Measurements from ENCODE around the gene C1QTNF5.

The C1QTNF5 gene

DNA sequence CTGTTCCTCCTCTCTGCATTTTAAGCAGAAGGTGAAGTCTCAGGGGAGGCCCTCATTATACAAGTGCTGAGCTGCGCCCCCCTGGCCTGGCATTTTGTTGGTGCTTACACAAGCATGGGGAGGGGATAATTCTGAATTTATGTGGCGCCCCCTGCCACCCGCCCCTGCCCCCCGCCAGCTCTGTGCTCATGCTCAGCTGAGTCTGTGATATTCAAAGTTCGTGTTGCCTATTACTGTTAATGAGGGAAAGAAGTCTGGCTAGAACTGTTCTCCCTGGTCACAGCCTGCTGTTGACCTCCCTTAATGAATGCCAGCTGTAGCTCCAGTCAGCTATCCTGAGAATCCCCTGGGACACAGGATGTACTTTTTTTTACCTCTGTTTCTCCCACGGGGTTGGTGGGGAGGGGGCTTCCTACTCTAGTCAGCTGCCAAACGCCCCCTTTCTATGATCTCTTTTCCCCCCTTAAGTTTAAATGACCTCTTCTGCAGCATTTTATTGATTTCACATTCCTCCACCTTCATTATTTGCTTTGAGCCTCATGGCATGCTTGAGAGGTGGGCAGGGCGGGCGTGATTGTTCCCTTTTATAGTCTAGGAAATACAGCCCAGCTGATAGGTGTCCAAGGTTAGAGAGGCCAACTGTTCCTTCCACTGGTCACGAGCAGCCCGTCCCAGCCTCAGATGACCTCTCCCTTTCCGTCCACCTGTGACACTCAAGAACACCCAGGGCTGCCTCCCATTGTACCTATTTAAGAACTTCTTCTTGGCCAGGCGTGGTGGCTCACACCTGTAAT, 28.6 kb upstream of the C1QTNF5 start:
- H3K4me3 ChIP-seq (ENCODE audit: low read depth, low read length): no peak overlapping the region
- TF ChIP-seq, protein P1, sequence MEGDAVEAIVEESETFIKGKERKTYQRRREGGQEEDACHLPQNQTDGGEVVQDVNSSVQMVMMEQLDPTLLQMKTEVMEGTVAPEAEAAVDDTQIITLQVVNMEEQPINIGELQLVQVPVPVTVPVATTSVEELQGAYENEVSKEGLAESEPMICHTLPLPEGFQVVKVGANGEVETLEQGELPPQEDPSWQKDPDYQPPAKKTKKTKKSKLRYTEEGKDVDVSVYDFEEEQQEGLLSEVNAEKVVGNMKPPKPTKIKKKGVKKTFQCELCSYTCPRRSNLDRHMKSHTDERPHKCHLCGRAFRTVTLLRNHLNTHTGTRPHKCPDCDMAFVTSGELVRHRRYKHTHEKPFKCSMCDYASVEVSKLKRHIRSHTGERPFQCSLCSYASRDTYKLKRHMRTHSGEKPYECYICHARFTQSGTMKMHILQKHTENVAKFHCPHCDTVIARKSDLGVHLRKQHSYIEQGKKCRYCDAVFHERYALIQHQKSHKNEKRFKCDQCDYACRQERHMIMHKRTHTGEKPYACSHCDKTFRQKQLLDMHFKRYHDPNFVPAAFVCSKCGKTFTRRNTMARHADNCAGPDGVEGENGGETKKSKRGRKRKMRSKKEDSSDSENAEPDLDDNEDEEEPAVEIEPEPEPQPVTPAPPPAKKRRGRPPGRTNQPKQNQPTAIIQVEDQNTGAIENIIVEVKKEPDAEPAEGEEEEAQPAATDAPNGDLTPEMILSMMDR (IDR thresholded peaks at IDR 0.05; ENCODE audit: low read depth, low read length, missing control alignments): no peak
- in situ Hi-C loops (cut with HindIII; ENCODE audit: low sequenced_read_pairs): loop anchor here (25.0 kb wide), 1 partner anchor 343 kb away; no protein-coding TSS in a partner anchor
- no peak for DNase-seq (ENCODE audit: low read depth)

DNA sequence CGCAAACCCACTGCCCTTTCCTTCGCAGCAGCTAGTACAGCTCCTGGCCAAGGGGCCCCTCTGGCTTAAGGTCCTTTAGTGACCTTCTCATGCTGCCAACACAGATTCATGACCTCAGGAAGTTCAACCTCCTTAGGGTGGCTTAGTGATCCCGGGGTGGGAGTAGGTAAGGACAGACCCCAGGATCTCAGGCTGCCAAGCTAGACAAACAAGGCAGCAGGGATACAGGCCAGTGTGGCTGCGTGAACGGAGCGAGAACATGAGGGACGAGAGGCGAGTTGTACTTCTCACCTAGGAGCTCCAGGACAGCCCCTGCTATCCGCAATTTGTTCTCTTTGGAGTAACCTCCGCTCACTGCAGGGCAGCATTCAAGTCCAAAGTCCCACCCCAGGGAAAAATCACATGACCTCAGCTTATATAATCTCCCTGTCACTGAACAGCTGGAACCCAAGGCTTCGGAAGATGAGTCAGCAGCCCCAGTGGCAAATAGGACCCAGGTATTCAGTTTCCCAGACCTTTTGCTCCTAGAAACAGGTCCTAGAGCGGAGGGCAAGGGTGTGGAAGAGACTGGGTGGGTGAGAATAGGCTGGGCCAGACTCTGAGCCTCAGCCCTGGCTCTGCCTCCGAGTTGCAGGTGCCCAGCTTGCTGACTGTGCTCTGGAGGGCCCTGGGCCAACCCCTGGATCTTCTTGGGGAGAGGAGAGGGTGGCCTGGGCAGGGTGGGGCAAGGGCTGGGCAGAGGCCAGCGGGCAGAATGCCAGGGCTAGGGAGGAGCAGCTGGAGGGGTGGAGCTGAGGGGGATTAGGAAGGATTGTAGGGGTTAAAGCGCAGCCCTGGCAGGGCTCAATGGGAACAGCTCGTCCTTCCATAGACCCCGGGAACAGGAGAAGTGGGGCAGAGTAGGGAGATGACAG, 27.7 kb upstream of the C1QTNF5 start:
- no peak for DNase-seq (ENCODE audit: low read depth)
- TF ChIP-seq, protein P1 (IDR thresholded peaks at IDR 0.05; ENCODE audit: low read depth, low read length, missing control alignments): no peak
- no peak overlapping the region for H3K4me3 ChIP-seq (ENCODE audit: low read depth, low read length)
- in situ Hi-C loops (cut with HindIII; ENCODE audit: low sequenced_read_pairs): loop anchor here (25.0 kb wide), 1 partner anchor 344 kb away; no protein-coding TSS in a partner anchor

DNA sequence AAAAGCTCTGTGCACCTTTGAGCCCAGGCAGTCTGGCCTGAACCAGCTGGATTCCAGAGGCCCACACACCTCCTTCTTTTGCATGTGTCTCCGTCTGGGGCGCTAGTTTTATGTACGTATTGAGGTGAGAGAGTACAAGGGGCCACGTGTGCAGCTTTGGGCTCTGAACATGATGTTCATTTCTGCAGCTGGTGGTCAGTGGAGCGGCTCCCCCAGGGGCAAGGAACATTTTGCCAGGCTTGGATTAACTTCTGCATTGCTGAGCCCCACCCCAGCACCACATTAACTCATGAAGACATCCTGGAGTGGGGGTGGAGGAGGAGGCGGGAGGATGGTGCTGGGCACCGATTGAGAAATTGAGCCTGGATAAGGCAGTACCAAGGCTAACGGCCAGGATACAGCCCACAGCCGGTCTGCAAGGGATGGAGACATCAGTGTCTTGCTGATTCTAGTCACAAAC, 27.0 kb upstream of the C1QTNF5 start:
- TF ChIP-seq, protein P1 (IDR thresholded peaks at IDR 0.05; ENCODE audit: low read depth, low read length, missing control alignments): no peak
- no peak overlapping the region for H3K4me3 ChIP-seq (ENCODE audit: low read depth, low read length)
- DNase-seq (ENCODE audit: low read depth): no peak
- in situ Hi-C loops (cut with HindIII; ENCODE audit: low sequenced_read_pairs): loop anchor here (25.0 kb wide), 1 partner anchor 345 kb away; no protein-coding TSS in a partner anchor

DNA sequence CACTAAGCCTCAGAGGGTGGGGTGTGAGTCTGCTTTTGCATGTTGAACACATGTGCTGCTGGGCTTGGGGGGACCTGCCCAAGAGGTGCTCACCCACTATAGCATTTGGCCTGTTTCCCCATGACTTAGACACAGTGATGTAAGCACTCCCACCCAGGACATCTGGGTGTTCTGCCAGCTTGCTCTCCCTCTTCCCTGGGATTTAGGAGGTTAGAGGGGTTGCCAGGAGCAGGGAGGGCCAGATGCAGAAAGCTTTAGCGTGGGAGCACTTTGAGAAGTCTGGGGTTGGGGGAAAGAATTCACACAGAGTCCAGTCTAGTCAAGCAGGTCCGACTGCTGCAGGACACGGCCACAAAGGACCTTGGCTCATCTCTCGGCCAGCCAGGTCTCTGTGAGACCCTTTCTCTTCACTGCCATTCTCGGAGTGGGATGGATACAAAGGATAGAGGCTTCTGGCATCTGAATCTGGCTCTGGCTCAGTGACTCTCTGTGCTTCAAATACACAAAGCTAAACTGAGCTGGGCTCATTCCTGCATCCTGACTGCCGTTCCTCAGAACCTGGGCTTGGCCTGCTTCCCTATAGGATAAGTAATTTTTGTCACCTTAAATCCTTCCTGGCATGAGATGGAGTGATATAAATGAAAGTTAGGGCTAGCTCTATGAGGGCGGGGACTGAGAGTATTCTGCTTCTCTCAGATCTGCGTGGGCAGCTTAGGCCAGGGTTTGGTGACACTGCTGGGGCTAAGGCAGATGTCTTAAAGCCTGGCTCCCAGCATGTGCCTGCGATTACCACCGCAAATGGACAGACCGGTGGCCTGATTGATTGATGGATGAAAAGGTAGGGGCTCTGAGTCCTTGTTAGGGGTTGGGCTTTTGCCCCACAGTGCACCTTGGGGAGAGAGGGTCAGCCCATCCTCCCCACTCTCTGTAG, 26.3 kb upstream of the C1QTNF5 start:
- H3K4me3 ChIP-seq (ENCODE audit: low read depth, low read length): no peak overlapping the region
- TF ChIP-seq, protein P1 (IDR thresholded peaks at IDR 0.05; ENCODE audit: low read depth, low read length, missing control alignments): no peak
- in situ Hi-C loops (cut with HindIII; ENCODE audit: low sequenced_read_pairs): loop anchor here (25.0 kb wide), 1 partner anchor 345 kb away; no protein-coding TSS in a partner anchor
- DNase-seq (ENCODE audit: low read depth): no peak

DNA sequence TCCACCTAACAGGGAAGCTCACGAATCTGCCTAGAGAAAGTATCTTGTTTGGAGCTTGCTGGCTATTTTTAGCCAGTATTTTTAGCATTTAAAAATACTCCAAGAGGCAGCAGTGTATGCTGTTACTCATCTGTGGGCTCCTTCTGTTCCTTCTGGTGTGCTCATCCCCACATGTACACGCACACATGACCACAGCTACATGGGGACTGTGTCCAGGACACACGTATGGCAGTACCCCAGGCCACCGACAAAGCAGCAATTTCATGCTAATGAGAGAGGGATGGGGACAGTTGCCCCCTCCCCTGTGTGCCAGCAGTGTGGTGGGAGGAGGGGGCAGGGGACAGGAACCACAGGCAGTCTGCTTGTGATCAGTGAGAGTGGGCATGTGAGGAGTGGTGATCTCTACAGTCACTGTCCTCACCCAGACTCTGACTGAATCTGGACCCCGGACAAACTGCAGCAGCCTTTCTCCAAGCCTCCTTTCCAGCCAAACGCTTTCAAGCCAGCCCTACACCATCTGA, 24.4 kb upstream of the C1QTNF5 start:
- in situ Hi-C loops (cut with HindIII; ENCODE audit: low sequenced_read_pairs): loop anchor here (25.0 kb wide), 1 partner anchor 347 kb away; no protein-coding TSS in a partner anchor
- TF ChIP-seq, protein P1 (IDR thresholded peaks at IDR 0.05; ENCODE audit: low read depth, low read length, missing control alignments): no peak

More for the DNA sequence above, 24.4 kb upstream of the C1QTNF5 start:
- DNase-seq (ENCODE audit: low read depth): no peak
- no peak overlapping the region for H3K4me3 ChIP-seq (ENCODE audit: low read depth, low read length)
